Glomerular visceral epithelial cell (primary cell): Measurements from ENCODE around the gene PCDHGA11.
"Not testable (repeated sequence)": the region's sequence is repeated elsewhere in the genome, so short reads cannot be mapped to it uniquely, and the experiment has no call there.

Source experiments
- DNase-seq: peaks from one replicate; pipeline ENCODE4 v3.0.0-alpha.2; 2016; ENCODE audit errors: extremely low spot score

PCDHGA11 gene

GRCh38 chr5:141431286-141431685 lies 10.4 kb downstream of the PCDHGA11 start:
- DNase-seq: no peak

GRCh38 chr5:141432308-141432707 lies 11.5 kb downstream of the PCDHGA11 start:
- DNase-seq: not testable (repeated sequence)

DNA sequence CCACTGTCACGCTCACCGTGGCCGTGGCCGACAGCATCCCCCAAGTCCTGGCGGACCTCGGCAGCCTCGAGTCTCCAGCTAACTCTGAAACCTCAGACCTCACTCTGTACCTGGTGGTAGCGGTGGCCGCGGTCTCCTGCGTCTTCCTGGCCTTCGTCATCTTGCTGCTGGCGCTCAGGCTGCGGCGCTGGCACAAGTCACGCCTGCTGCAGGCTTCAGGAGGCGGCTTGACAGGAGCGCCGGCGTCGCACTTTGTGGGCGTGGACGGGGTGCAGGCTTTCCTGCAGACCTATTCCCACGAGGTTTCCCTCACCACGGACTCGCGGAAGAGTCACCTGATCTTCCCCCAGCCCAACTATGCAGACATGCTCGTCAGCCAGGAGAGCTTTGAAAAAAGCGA lies 11.9 kb downstream of the PCDHGA11 start:
- not testable (repeated sequence) for DNase-seq

- DNase-seq: no peak
These were observed 13.2 kb downstream of the PCDHGA11 start for GRCh38 chr5:141434006-141434405.

- no peak for DNase-seq
These were observed 16.4 kb downstream of the PCDHGA11 start for GRCh38 chr5:141437221-141437620.

GRCh38 chr5:141439411-141440141 lies 18.7 kb downstream of the PCDHGA11 start:
- DNase-seq: peak; percentile 51

- peak; percentile 55 for DNase-seq
These were observed 19.5 kb downstream of the PCDHGA11 start for GRCh38 chr5:141440341-141440740.

- DNase-seq: no peak
These were observed 20.8 kb downstream of the PCDHGA11 start for GRCh38 chr5:141441571-141442170.

DNA sequence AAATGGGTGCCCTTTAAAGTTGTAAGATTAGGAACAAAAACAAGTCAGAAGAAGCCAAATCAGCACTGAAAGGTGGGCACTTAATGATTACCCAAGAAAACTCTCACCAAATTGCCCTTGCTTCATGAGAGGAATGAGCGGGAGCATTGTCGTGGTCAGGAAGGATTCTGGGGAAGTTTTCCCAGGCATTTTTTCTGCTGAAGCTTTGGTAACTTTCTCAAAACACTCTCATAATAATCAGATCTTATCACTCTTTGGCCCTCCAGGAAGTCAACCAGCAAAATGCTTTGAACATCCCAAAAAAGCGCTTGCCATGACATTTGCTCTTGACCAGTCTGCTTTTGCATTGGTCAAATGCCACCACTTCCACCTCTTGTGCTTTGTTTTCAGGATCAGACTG lies 44.5 kb downstream of the PCDHGA11 start:
- DNase-seq: peak; percentile 52
